ENCODE measurements around the gene ACOX3.
"Not testable (repeated sequence)": the region's sequence is repeated elsewhere in the genome, so short reads cannot be mapped to it uniquely, and the experiment has no call there.

The ACOX3 gene

DNA sequence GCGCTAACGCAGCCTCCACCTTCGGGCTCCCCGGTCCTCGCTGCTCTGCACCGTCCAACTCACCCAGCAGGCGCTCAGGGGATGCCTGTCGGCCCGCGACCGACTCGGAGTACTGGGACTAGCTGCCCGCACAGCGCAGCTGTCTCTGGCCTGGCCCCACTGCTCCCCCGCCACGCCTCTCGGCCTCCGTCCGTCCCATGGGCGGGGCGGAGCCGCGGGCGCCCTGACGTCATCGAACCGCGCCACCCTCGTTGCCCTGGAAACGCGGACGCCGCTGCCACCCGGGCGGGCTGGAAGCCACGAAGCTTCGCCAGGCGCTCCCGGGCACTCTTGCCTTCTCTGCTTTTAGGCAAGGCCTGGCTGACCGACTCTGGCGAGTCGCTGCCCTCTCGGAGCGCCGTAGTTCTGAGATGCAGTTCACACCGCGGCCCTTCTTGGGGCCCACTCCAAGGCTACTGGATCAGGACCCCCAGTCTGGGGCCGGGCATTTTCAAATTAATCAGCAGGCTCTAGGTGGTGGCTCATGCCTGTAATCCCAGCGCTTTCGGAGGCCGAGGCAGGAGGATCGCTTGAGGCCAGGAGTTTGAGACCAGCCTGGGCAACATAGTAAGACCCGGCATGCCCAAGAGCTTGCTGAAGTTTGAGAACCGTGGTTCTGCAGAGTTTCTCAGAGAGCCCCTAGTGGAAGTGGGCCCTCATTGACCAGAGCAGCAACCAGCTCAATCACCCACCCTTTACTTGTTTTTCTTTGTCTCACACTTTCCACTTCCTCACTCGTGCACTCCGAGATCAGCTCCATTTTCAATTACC lies 12.0 kb downstream of the ACOX3 start:
- DNase-seq, result peak; percentile 98

- DNase-seq, result no peak
These were observed 12.7 kb downstream of the ACOX3 start for GRCh38 chr4:8427761-8428287.

DNA sequence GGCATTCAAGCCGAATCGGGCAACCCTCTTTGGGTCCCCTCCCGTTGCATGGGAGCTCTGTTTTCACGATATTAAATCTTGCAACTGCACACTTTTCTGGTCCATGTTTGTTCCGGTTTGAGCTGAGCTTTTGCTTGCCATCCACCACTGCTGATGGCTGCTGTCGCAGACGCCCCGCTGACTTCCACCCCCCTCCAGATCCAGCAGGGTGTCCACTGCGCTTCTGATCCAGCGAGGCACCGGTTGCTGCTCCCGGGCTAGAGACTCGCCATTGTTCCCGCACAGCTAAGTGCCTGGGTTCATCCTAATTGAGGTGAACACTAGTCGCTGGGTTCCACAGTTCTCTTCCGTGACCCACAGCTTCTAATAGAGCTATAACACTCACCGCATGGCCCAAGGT lies 13.3 kb downstream of the ACOX3 start:
- DNase-seq, result no peak

DNA sequence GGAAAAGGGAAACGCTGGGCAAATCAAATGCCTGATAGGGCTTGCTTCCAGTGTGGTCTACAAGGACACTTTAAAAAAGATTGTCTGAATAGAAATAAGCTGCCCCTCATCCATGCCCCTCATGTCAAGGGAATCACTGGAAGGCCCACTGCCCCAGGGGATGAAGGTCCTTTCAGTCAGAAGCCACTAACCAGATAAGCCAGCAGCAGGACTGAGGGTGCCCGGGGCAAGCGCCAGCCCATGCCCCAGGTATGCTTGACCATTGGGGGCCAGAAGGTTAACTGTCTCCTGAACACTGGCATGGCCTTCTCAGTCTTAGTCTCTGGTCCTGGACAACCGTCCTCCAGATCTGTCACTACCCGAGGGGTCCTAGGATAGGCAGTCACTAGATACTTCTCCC lies 17.7 kb downstream of the ACOX3 start:
- no peak for DNase-seq

DNA sequence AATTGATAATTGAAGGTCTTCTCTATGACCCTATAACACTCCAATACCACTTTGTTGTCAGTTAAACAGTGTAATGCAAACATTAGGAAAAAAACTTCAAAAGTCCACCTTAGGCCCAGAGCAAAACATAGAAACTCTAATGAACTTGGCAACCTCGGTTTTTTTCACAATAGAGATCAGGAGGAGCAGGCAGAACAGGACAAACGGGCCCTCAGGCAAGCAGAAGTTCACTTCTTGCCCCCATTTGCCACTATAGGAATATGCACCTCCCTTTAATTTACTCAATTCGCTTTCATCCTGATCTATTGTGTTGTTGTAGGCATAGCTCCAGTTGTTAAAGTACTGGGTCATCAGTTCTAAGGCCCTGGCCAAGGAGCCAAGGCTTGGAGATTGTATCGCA lies 18.2 kb downstream of the ACOX3 start:
- DNase-seq, result no peak

GRCh38 chr4:8420151-8420550 lies 20.4 kb downstream of the ACOX3 start:
- not testable (repeated sequence) for DNase-seq

DNA sequence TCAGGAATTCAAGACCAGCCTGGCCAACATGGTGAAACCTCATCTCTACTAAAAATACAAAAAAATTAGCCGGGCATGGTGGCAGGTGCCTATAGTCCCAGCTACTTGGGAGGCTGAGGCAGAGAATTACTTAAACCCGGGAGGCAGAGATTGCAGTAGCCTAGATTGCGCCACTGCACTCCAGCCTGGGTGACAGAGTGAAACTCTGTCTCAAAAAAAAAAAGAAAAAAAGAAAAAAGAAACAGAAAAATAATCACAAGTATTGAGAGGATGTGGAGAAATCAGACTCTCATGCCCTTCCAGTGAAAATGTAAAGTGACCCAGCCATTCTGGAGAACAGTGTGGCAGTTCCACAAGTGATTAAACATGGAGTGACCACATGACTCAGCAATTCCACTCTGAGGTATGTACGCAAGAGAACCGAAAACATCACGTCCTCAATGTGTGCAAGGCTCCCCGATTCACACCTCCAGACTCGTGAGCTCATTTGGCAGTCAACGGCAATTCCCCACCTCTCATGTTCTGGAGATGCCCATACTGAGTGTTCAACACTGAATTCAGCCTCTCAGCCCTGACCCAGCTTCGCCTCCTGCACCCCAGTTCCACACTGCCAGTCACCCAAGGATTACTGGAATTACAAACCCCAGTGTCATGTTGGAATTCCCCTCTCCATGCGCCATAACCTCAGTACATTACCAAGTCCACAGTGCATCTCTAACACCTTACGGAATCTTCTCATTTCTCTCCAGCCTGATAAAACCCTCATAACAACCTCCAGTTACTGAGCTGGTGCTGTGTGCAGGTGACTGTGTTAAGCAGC lies 21.1 kb downstream of the ACOX3 start:
- DNase-seq, result no peak

DNA sequence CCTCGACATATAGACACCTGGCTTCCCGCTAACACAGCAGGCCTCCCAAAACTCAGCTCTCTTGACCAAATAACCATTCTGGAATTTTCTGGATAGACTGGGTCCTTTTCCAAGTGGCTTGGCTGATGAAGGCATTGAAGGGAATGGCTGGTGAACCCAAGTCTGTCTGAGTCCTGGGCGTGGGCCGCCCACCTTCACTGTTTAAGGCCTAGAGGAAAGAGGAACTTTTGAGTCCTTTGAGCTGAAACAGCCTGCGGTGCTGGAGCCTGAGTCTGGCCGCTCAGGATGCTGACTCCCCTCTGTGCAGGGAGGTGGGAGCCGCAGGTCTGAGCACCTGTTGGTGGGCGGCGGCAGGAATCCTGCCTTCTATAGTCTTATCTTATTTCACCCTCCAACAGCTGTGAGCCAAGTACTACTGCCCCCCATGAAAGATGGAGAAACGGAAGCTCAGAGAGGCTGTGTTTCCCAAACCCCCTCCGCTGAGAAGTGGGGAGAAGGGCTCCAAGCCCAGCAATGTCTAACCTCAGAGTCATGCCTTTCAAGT lies 23.4 kb downstream of the ACOX3 start:
- no peak for DNase-seq

- DNase-seq, result no peak
These were observed 26.1 kb downstream of the ACOX3 start for GRCh38 chr4:8414377-8414776.

DNA sequence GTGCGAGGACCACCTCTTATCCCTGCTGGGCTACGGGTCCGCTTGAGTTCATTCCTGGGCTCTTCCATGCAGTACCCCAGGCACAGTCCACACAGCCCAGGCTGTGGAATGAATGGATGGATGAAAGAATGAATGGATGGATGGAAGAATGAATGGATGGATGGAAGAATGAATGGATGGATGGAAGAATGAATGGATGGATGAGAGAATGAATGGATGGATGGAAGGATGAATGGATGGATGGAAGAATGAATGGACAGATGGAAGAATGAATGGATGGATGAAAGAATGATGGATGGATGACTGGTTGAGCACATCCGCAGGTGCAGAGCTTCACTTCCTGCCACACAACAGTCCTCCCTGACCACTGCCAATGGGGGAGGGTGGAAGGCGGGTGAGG lies 28.2 kb downstream of the ACOX3 start:
- no peak for DNase-seq

- no peak for DNase-seq
These were observed 29.0 kb downstream of the ACOX3 start for GRCh38 chr4:8411351-8412180.

DNA sequence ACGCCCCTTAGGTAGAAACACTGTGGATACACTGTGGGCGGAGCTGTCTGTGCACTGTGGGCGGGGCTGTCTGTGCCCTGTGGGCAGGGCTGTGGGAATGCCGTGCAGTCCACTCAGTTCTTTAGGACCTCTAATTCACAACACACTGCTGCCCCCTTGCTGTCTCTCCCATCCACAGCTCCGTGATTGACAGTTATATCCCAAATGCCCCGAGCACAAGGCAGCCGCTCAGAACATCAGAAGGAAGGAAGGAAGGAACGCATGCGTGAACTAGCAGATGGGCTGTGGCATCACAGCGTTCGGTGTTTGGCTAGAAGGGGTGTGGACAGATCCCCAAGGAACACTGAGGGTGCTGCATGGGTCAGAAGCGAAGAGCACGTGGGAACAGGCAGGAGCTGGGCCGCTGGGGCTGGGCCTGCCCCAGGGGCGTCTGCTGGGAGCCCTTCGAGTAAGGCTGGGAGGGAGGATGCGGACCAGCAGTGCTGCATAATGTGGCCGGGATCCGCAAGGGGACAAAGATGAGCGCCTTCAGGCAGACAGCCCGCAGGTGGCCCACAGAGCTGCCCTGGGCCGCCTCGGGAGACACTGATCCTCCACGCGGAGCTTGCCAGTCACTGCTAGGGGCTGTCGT lies 29.8 kb downstream of the ACOX3 start:
- no peak for DNase-seq

GRCh38 chr4:8410066-8410625 lies 30.4 kb downstream of the ACOX3 start:
- no peak for DNase-seq

DNA sequence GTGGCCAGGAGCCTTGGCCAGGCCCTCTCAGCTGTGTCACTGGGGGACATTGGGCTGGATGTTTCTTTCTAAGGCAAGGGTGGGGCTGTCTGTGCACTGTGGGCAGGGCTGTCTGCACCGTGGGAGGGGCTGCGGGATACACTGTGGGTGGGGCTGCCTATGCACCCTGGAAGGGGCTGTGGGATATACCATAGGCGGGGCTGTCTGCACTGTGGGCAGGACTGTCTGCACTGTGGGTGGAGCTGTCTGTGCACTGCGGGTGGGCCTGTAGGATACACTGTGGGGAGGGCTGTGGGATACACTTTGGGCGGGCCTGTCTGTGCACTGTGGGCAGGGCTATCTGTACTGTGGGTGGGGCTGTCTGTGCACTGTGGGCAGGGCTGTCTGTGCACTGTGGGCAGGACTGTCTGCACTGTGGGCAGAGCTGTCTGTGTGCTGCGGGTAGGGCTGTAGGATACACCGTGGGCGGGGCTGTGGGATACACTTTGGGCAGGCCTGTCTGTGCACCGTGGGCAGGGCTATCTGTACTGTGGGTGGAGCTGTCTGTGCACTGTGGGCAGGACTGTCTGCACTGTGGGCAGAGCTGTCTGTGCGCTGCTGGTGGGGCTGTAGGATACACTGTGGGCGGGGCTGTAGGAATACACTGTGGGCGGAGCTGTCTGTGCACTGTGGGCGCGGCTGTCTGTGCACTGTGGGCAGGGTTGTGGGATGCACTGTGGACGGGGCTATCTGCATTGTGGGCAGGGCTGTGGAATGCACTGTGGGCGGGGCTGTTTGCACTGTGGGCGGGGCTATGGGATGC lies 31.1 kb downstream of the ACOX3 start:
- no peak for DNase-seq

- DNase-seq, result no peak
These were observed 32.8 kb downstream of the ACOX3 start for GRCh38 chr4:8407756-8408155.

DNA sequence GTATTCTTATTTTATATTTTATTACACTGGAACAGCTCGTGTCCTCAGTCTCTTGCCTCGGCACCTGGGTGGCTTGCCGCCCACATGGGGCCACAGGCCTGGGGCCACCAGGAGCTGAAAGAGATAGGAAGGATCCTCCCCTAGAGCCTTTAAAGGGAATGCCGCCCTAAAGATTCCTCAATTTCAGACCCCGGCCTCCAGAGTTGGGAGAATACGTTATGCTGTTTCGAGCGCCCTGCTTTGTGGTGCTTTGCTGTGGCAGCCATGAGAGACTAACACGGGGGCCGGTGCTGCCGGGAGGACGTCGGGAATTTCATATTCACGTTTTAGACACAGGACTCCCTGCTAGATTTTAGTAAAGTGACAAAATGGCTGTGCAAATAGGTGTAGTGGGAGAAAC lies 33.2 kb downstream of the ACOX3 start:
- no peak for DNase-seq

GRCh38 chr4:8406887-8407286 lies 33.6 kb downstream of the ACOX3 start:
- DNase-seq, result not testable (repeated sequence)

DNA sequence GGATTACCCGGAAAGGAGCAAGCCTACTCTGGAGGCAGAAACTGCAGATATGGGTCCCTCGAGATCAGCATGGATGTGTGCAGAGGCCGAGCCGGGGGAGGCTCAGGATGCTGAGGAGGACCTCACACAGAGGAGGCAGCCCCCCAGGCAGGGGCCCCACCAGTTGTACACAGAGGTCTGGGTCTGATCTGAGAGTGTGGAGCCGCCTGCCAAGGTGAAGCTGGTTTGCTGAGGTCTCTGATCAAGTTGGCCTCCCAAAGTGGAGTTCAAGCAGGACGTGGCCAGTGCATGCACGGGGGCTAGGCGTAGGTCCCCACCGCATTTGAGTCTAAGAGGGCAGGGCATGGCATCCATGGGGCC lies 35.0 kb downstream of the ACOX3 start:
- DNase-seq, result no peak

DNA sequence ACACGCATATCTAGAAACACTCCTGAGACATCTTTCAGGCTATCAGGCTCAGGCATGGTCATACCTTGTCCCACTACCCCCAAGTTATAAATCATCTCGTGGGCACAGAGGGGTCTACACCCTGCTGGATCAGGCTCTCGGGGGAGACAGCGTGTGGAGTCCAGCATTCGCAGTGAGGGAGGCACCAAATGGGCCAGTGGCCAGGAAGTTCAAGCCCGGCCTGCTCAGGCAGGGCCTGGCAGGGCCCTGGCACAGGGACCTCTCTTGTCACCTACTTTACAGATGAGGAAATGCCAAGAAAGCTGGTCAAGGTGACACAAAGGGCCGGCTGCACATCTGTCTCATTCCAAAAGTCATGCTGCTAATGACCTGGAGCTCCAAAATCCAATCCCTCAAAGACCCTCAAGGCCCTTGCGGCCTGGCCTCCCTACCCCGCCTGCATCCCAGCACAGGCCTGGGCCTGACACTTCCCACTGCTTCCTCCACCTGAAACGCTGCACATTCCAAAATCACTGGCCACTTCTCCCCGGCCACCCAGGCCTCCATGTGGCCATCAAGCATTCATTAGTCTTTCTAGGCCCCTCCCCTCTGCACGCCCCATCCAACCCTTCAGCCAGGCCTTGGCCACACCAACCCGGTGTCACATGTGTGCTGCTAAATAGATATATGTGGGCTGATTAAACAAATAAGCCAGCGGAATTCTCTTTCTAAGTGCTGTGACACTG lies 35.6 kb downstream of the ACOX3 start:
- no peak for DNase-seq

GRCh38 chr4:8403976-8404375 lies 36.5 kb downstream of the ACOX3 start:
- DNase-seq, result no peak

Measured in activated CD4-positive, CD25-positive, alpha-beta regulatory T cell treated with anti-CD3 and anti-CD28 coated beads, Interleukin-2, amount 50 U/mL, for 72 hours (primary cell).